ENCODE data around the gene CFAP57. TPM values are rescaled to one million over a fixed set of nuclear protein-coding genes. Genes with fewer than 3 reads are reported as not detected.

CFAP57 gene
- total RNA-seq, 1 experiment from 2014 or later = 0.14 TPM

- DNase-seq = no peak
- no peaks in the 10 kb centered on the region for H3K36me3 ChIP-seq (replicated peaks; ENCODE audit: control insufficient read depth, insufficient read depth, low read length)
These were observed 120.1 kb downstream of the CFAP57 start for GRCh38 chr1:43292216-43292615.

GRCh38 chr1:43292679-43293078 is 120.5 kb downstream of the CFAP57 start:
- no peak overlapping the region for H3K4me3 ChIP-seq (ENCODE audit: insufficient read depth, low read depth, low read length)
- no peaks in the 10 kb centered on the region for H3K36me3 ChIP-seq (replicated peaks; ENCODE audit: control insufficient read depth, insufficient read depth, low read length)
- no peaks in the 10 kb centered on the region for H3K27me3 ChIP-seq (ENCODE audit: control insufficient read depth, insufficient read depth, low read length)
- no peak for DNase-seq

More at GRCh38 chr1:43292216-43292615, 120.1 kb downstream of the CFAP57 start:
- H3K27me3 ChIP-seq (ENCODE audit: control insufficient read depth, insufficient read depth, low read length) = no peaks in the 10 kb centered on the region
- H3K4me3 ChIP-seq (ENCODE audit: insufficient read depth, low read depth, low read length) = no peak overlapping the region

DNA sequence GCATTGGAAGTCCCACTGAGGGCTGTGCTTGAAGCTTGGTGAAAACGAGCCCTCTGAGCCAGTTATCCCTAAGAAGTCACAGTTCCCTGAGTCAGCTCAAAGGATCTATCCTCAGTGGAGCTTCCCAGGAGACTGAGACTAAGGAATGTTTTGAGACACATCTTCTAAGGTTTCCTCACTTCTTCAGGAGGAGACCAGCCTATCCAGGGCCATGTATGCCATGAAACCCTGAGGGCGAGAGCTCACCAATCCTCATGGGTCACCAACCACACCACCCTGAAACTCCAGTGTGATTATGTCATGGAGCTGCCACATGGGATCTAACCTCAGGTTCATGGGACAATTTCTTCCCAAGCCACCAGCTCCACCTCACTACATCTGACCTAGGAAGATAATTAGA is 121.0 kb downstream of the CFAP57 start:
- no peaks in the 10 kb centered on the region for H3K36me3 ChIP-seq (replicated peaks; ENCODE audit: control insufficient read depth, insufficient read depth, low read length)
- no peak for DNase-seq
- no peaks in the 10 kb centered on the region for H3K27me3 ChIP-seq (ENCODE audit: control insufficient read depth, insufficient read depth, low read length)
- no peak overlapping the region for H3K4me3 ChIP-seq (ENCODE audit: insufficient read depth, low read depth, low read length)

DNA sequence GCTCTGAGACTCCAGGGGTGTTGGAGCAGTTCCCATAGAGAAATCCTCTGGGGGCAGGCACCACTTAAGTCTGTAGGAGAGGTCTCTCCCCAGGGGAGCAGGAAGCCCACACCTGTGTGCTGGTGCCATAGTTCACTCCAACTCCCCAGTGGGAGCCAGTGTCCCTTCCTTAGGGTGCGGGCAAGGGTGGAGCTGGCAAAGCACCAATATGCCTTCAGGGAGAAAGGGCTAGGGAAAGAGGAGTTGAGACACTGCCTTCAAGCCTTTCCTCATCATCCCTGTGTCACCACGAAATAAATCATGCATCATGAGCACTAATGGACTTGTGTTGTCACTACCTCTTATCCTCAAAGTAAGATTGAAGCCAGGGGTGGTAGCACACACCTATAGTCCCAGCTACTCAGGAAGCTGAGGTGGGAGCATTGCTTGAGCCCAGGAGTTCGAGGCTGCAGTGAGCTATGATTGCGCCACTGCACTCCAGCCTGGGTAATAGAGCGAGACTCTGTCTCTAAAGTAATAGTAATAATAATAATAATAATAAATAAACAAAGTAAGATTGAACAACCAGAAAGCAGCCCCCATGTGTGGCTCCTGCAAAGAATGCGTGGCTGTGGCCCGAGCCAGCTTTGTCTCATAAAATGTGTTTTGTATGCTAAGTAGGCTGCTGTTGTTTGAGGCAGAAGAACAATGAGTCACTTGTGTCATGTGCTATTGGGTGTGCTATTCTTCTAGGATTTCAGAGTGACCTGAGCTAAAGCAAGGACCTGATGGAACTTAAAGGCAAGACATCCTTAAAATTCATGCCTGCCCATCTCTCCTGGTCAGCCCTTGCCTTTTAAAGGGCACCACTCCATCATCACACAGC is 122.0 kb downstream of the CFAP57 start:
- Histone ChIP-seq H3K36me3 (replicated peaks; ENCODE audit: control insufficient read depth, insufficient read depth, low read length) (no peaks in the 10 kb centered on the region), H3K4me3 (ENCODE audit: insufficient read depth, low read depth, low read length) (no peak overlapping the region), H3K27me3 (ENCODE audit: control insufficient read depth, insufficient read depth, low read length) (no peaks in the 10 kb centered on the region)
- DNase-seq = no peak

DNA sequence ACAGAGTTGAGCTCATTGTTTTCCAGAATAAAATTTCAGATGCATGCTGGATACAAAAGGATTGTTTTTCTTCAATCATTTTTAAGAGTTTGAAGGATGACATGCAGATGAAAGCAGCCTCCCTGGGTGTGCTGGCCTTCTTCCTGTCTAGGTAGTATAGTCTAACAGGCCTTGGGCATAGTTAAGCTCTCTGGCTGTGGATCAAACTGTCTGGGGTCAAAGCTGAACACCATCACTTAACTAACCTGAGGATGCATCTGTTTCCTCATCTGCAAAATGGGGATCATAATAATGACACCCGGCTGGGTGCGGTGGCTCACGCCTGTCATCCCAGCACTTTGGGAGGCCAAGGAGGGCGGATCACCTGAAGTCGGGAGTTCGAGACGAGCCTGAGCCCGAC is 122.6 kb downstream of the CFAP57 start:
- Histone ChIP-seq H3K4me3 (ENCODE audit: insufficient read depth, low read depth, low read length) (no peak overlapping the region), H3K36me3 (replicated peaks; ENCODE audit: control insufficient read depth, insufficient read depth, low read length) (no peaks in the 10 kb centered on the region), H3K27me3 (ENCODE audit: control insufficient read depth, insufficient read depth, low read length) (no peaks in the 10 kb centered on the region; the same call in 1 of the 2 replicates)
- DNase-seq = no peak

- Histone ChIP-seq H3K27me3 (ENCODE audit: control insufficient read depth, insufficient read depth, low read length) (no peaks in the 10 kb centered on the region; the same call in 1 of the 2 replicates), H3K36me3 (replicated peaks; ENCODE audit: control insufficient read depth, insufficient read depth, low read length) (no peaks in the 10 kb centered on the region), H3K4me3 (ENCODE audit: insufficient read depth, low read depth, low read length) (no peak overlapping the region)
- no peak for DNase-seq
These were observed 124.1 kb downstream of the CFAP57 start for GRCh38 chr1:43296207-43296606.

DNA sequence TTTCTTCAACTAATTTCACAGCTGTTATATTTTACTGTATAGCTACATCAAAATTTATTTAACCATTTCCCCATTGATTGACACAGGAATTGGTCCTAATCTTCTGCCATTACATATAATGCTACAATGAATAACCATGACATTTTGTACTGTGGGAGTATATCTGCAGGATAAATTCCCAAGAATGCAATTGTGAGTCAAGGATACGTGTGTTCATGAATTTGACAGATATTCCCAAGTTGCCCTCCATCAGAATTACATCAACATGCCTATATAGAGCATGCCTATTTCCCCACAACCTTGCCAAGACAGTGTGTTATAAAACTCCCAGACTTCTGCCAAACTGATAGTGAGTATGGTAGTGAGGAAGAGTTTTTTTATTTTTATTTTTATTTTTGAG is 125.9 kb downstream of the CFAP57 start:
- Histone ChIP-seq H3K4me3 (ENCODE audit: insufficient read depth, low read depth, low read length) (no peak overlapping the region), H3K27me3 (ENCODE audit: control insufficient read depth, insufficient read depth, low read length) (no peaks in the 10 kb centered on the region; the same call in 1 of the 2 replicates), H3K36me3 (replicated peaks; ENCODE audit: control insufficient read depth, insufficient read depth, low read length) (no peaks in the 10 kb centered on the region)
- no peak for DNase-seq

DNA sequence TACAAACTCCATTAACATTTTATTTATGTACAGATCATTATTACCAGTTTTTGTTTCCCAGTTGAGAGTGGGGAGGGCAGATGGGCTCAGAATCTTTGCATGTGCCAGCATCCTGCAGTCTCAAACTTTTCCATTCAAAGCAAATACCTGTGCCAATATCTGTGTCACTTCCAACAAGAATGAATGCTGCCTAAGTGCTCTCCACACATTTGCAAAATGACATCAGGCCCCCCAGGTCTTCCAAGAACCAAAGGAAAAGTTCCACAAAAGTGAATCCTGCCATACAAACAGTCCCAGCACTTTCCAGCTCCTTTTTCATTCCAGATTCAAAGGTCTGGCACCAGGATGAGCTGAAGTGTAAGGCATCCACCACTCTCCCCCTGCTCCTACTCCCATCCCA is 127.0 kb downstream of the CFAP57 start:
- H3K27me3 ChIP-seq (ENCODE audit: control insufficient read depth, insufficient read depth, low read length) = no peaks in the 10 kb centered on the region; the same call in 1 of the 2 replicates
- no peak overlapping the region for H3K4me3 ChIP-seq (ENCODE audit: insufficient read depth, low read depth, low read length)
- H3K36me3 ChIP-seq (replicated peaks; ENCODE audit: control insufficient read depth, insufficient read depth, low read length) = no peaks in the 10 kb centered on the region

GRCh38 chr1:43300378-43301094 is 128.4 kb downstream of the CFAP57 start, which contains the start of gene TIE1:
Gene TIE1, plus strand, starts transcription at chr1:43300982. Its CDS starts 90 bp downstream, at chr1:43301072.
- Histone ChIP-seq H3K36me3 (replicated peaks; ENCODE audit: control insufficient read depth, insufficient read depth, low read length) (no peaks in the 10 kb centered on the region), H3K27me3 (ENCODE audit: control insufficient read depth, insufficient read depth, low read length) (no peaks in the 10 kb centered on the region; the same call in 1 of the 2 replicates), H3K4me3 (ENCODE audit: insufficient read depth, low read depth, low read length) (no peak within 1 kb of the TSS)
- DNase-seq = no peak

More for the DNA sequence above, 127.0 kb downstream of the CFAP57 start:
- no peak for DNase-seq

DNA sequence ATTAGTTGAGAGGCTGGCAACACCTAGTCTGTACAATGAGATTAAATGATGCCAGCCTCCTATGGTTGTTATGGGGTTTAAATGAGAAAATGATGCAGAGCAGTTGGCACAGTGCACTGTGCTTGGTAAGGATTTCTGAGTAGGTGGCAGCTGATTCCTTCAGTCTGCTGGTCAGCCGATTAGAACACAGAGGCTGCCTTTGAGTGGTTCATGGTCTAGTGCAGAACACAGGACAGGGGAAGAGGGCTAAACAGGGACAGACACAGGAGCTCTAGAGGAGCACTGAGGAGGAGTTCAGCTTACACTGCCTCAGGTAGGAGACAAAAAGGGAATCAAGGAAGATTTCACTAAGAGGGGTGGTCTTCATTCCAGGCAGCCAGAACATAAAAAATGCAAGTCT is 130.1 kb downstream of the CFAP57 start:
- Histone ChIP-seq H3K4me3 (ENCODE audit: insufficient read depth, low read depth, low read length) (no peak overlapping the region), H3K36me3 (replicated peaks; ENCODE audit: control insufficient read depth, insufficient read depth, low read length) (no peaks in the 10 kb centered on the region), H3K27me3 (ENCODE audit: control insufficient read depth, insufficient read depth, low read length) (no peaks in the 10 kb centered on the region; the same call in 1 of the 2 replicates)
- no peak for DNase-seq

- no peaks in the 10 kb centered on the region; the same call in 1 of the 2 replicates for H3K27me3 ChIP-seq (ENCODE audit: control insufficient read depth, insufficient read depth, low read length)
- no peak for DNase-seq
These were observed 130.8 kb downstream of the CFAP57 start for GRCh38 chr1:43302721-43303470.

DNA sequence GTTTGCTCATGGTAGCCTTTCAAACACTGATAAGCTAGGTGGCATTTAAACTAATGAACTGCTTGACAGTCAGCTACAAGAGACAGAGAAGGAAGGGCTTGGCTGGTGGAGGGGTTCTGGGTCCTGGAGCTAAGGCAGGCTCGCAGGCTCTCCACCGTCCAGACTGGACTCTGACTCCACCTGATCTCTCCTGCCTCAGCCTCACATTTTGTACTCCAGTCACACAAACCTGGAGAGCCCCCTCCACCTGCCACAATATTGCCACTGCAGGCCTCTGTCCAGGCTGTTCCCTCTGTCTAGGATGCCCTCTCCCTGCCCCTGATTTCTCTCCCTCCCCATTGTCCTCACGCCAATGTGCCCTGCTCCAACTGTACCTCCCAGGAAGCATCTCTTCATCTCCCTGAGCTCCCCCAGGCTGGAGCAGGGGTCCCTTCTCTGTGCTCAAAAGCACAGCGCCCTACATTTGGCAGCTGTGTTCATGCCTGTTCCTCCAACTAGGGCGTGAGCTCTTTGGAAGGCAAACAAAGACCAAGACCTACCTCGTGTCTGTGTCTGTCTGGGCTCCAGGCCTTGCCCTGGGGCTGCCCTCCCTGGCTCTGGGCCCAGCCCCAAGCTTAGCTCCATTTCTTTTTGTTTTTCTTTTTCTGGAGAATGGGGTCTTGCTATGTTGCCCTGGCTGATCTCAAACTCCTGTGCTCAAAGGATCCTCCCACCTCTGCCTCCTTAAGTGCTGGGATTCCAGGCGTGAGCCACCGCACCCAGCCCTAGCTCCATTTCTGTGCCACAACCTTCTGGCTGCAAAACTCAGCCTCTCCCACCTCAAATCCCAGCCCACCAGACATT is 131.6 kb downstream of the CFAP57 start:
- H3K4me3 ChIP-seq (ENCODE audit: insufficient read depth, low read depth, low read length) = no peak overlapping the region
- H3K36me3 ChIP-seq (replicated peaks; ENCODE audit: control insufficient read depth, insufficient read depth, low read length) = no peaks in the 10 kb centered on the region
- no peaks in the 10 kb centered on the region; the same call in 1 of the 2 replicates for H3K27me3 ChIP-seq (ENCODE audit: control insufficient read depth, insufficient read depth, low read length)
- no peak for DNase-seq

More at GRCh38 chr1:43302721-43303470, 130.8 kb downstream of the CFAP57 start:
- Histone ChIP-seq H3K4me3 (ENCODE audit: insufficient read depth, low read depth, low read length) (no peak overlapping the region), H3K36me3 (replicated peaks; ENCODE audit: control insufficient read depth, insufficient read depth, low read length) (no peaks in the 10 kb centered on the region)
